ENCODE measurements around the gene ZNF609. TPM values are rescaled to one million over a fixed set of nuclear protein-coding genes. Genes with fewer than 3 reads are reported as not detected.
"Not testable (repeated sequence)": the region's sequence is repeated elsewhere in the genome, so short reads cannot be mapped to it uniquely, and the experiment has no call there.

The ZNF609 gene
- total RNA-seq, 6 experiments from 2014 or later = 19.7 to 22.1 (median 20.4) TPM

DNA sequence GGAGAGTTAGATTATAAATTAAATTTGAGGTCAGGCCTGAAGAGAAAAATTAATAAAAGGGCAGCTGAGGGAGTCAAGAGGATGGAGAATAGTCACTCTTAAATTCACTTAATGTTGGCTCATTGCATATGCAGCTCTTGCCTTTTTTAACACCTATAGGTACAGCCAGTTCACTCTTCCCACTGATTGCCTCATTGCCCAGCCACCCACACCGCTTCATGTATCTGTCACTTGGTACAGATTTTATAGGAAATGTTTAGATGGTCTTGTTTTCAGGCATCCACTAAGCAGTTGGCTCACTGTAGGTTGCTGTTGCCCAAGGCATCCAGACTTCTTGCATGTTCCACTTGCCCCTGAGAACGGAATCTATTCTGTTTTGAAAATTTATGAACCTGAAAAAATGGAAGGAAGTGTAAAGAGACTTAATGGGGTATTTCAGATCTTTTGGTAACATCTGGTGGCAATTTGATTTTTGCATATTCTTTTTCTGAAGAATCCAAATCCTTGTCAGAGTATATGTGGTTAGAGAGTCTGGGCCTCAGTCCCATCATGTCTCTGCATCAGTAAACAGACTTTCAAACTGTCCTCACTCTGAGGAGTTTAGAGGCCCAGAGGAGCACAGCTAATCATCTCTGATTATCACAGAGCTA, 163.1 kb downstream of the ZNF609 start:
- no peak overlapping the region for H3K4me3 Mint-ChIP-seq
- peaks cover 57% of the 10 kb centered on the region for H3K4me1 Mint-ChIP-seq (ENCODE audit: low read depth)
- peak overlapping the region; percentile 30 for H3K27ac Mint-ChIP-seq
- H3K36me3 Mint-ChIP-seq (ENCODE audit: low read depth) = peaks cover 24% of the 10 kb centered on the region; the same call in 1 of the 2 replicates
- TF ChIP-seq, protein P1, sequence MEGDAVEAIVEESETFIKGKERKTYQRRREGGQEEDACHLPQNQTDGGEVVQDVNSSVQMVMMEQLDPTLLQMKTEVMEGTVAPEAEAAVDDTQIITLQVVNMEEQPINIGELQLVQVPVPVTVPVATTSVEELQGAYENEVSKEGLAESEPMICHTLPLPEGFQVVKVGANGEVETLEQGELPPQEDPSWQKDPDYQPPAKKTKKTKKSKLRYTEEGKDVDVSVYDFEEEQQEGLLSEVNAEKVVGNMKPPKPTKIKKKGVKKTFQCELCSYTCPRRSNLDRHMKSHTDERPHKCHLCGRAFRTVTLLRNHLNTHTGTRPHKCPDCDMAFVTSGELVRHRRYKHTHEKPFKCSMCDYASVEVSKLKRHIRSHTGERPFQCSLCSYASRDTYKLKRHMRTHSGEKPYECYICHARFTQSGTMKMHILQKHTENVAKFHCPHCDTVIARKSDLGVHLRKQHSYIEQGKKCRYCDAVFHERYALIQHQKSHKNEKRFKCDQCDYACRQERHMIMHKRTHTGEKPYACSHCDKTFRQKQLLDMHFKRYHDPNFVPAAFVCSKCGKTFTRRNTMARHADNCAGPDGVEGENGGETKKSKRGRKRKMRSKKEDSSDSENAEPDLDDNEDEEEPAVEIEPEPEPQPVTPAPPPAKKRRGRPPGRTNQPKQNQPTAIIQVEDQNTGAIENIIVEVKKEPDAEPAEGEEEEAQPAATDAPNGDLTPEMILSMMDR (IDR thresholded peaks at IDR 0.05) = no peak
- no peaks in the 10 kb centered on the region for H3K9me3 Mint-ChIP-seq
- peaks cover 3% of the 10 kb centered on the region for H3K27me3 Mint-ChIP-seq (ENCODE audit: insufficient read depth)
- no peak for DNase-seq

DNA sequence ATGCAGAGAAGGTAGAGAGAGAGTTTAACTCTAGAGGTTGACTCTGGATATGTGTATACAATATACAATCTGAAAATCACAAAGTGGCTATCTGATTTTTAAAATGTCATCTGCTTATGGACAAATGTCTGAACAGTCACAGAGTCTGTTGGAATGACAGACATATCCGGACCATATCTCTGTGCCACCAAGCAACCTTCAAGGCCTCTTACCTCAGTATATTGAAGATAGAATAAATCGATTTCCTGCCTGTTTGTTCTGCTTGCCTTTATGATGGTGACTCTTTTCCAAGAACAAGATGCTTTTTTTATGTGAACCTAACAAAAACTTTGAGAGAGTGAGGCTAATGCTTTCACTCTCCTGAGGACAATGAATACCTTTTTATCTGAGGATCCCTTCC, 163.9 kb downstream of the ZNF609 start:
- H3K4me3 Mint-ChIP-seq = no peak overlapping the region
- peaks cover 3% of the 10 kb centered on the region; the same call in 1 of the 2 replicates for H3K27me3 Mint-ChIP-seq (ENCODE audit: insufficient read depth)
- TF ChIP-seq, protein P1 (IDR thresholded peaks at IDR 0.05) = no peak
- H3K9me3 Mint-ChIP-seq = no peaks in the 10 kb centered on the region
- no peak for DNase-seq
- peaks cover 29% of the 10 kb centered on the region for H3K36me3 Mint-ChIP-seq (ENCODE audit: low read depth)
- H3K27ac Mint-ChIP-seq = peak overlapping the region; percentile 30
- H3K4me1 Mint-ChIP-seq (ENCODE audit: low read depth) = peaks cover 55% of the 10 kb centered on the region

- no peaks in the 10 kb centered on the region; the same call in 1 of the 2 replicates for H3K27me3 Mint-ChIP-seq (ENCODE audit: insufficient read depth)
- H3K27ac Mint-ChIP-seq = no peak overlapping the region
Measured at GRCh38 chr15:64629063-64629462, 168.7 kb downstream of the ZNF609 start.

DNA sequence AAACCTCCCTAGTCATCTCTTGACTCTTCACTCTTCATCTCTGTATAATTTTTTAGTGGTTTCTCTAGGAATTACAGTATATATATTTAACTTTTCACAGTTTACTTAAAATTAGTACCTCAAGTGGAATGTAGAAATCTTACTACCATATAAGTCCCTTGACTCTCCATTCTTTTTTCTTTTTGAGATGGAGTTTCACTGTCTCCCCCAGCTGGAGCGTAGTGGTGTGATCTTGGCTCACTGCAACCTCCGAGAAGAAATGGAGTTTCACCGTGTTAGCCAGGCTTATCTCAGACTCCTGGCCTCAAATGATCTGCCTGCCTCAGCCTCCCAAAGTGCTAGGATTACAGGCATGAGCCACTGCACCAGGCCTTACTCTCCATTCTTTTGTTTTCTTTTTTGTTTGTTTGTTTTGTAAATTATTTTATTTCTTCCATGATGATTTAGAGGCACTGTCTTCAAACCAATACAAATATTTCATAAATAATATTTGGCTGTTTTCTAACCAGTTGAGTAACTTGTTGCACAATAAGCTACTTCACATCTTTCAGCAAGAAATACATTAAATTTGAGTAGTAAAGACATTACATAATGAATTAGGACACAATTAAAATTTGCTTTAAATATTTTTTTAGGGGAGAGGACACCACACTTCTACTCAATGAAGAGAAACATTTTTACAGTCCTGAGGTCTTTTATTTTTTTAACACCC, 170.2 kb downstream of the ZNF609 start:
- DNase-seq = no peak
- H3K27ac Mint-ChIP-seq = no peak overlapping the region; the same call in 1 of the 2 replicates

More at GRCh38 chr15:64629063-64629462, 168.7 kb downstream of the ZNF609 start:
- no peak for DNase-seq
- TF ChIP-seq, protein P1 (IDR thresholded peaks at IDR 0.05) = no peak
- Mint-ChIP-seq H3K9me3 (no peaks in the 10 kb centered on the region), H3K36me3 (ENCODE audit: low read depth) (peaks cover 16% of the 10 kb centered on the region), H3K4me1 (ENCODE audit: low read depth) (peaks cover 17% of the 10 kb centered on the region), H3K4me3 (no peak overlapping the region)

DNA sequence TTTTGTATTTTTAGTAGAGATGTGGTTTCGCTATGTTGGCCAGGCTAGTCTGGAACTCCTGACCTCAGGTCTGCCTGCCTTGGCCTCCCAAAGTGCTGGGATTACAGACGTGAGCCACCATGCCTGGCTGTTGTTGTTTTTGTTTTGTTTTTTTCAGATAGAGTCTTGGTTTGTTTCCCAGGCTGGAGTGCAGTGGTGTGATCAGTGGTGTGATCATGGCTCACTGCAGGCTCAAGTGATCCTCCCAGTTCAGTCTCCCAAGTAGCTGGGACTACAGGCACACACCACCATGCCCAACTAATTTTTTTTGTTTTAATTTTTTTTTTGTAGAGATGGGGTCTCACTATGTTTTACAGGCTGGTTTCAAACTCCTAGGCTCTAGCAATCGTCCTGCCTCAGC, 172.3 kb downstream of the ZNF609 start:
- not testable (repeated sequence) for H3K27ac Mint-ChIP-seq; H3K4me3 Mint-ChIP-seq; DNase-seq; H3K9me3 Mint-ChIP-seq; H3K27me3 Mint-ChIP-seq (ENCODE audit: insufficient read depth)
- H3K4me1 Mint-ChIP-seq (ENCODE audit: low read depth) = peaks cover 37% of the 10 kb centered on the region
- H3K36me3 Mint-ChIP-seq (ENCODE audit: low read depth) = peaks cover 17% of the 10 kb centered on the region

More for the DNA sequence above, 170.2 kb downstream of the ZNF609 start:
- Mint-ChIP-seq H3K4me1 (ENCODE audit: low read depth) (peaks cover 26% of the 10 kb centered on the region), H3K36me3 (ENCODE audit: low read depth) (peaks cover 12% of the 10 kb centered on the region), H3K9me3 (no peaks in the 10 kb centered on the region), H3K27me3 (ENCODE audit: insufficient read depth) (no peaks in the 10 kb centered on the region; the same call in 1 of the 2 replicates), H3K4me3 (no peak overlapping the region)
- TF ChIP-seq, protein P1 (IDR thresholded peaks at IDR 0.05) = no peak

GRCh38 chr15:64633332-64633731, 173.0 kb downstream of the ZNF609 start:
- no peak for DNase-seq
- TF ChIP-seq, protein P1 (IDR thresholded peaks at IDR 0.05) = no peak
- Mint-ChIP-seq H3K27me3 (ENCODE audit: insufficient read depth) (no peaks in the 10 kb centered on the region; the same call in 1 of the 2 replicates), H3K9me3 (no peaks in the 10 kb centered on the region), H3K27ac (no peak overlapping the region), H3K4me3 (no peak overlapping the region), H3K36me3 (ENCODE audit: low read depth) (peaks cover 21% of the 10 kb centered on the region), H3K4me1 (ENCODE audit: low read depth) (peaks cover 37% of the 10 kb centered on the region)

Measured in HFFc6 (cell line).